NT2/D1 (cell line): Measurements from ENCODE around the gene CAAP1.

Source experiments
- DNase-seq: peaks from one replicate; pipeline ENCODE4 v3.0.0-alpha.2; 2011; ENCODE audit warnings: low read depth, low spot score
- H3K27me3 ChIP-seq: 2 replicates; pipeline ENCODE4 v1.6.0; 2011; ENCODE audit warnings: mild to moderate bottlenecking; ENCODE audit not compliant: insufficient read length, insufficient read depth
- H3K36me3 ChIP-seq: 2 replicates; pipeline ENCODE4 v1.6.1; 2011; ENCODE audit warnings: mild to moderate bottlenecking, low read length, mixed read lengths; ENCODE audit not compliant: insufficient read depth, insufficient read length
- H3K4me1 ChIP-seq: 2 replicates; pipeline ENCODE4 v1.5.1; 2011; ENCODE audit not compliant: insufficient read depth, insufficient read length
- H3K4me3 ChIP-seq: 2 replicates; pipeline ENCODE4 v1.5.1; 2011; ENCODE audit warnings: low read depth; ENCODE audit not compliant: insufficient read length
- H3K9ac ChIP-seq: 2 replicates; pipeline ENCODE4 v1.6.0; 2011; ENCODE audit warnings: low read depth; ENCODE audit not compliant: insufficient read length
- H3K9me3 ChIP-seq: 2 replicates; pipeline ENCODE4 v1.5.1; 2011; ENCODE audit warnings: mild to moderate bottlenecking, low read length; ENCODE audit not compliant: insufficient read depth
- SUZ12 ChIP-seq: IDR thresholded peaks from 2 replicates; pipeline ENCODE4 v1.6.1; 2011; ENCODE audit not compliant: insufficient read length, insufficient read depth; ENCODE audit errors: extremely low read depth
- YY1 ChIP-seq: IDR thresholded peaks from 2 replicates; pipeline ENCODE4 v1.6.1; 2011; ENCODE audit not compliant: insufficient read length, insufficient read depth
- ZNF274 ChIP-seq: IDR thresholded peaks from 2 replicates; pipeline ENCODE4 v1.6.1; 2011; ENCODE audit warnings: mild to moderate bottlenecking, low read depth, low read length

CAAP1 gene

DNA sequence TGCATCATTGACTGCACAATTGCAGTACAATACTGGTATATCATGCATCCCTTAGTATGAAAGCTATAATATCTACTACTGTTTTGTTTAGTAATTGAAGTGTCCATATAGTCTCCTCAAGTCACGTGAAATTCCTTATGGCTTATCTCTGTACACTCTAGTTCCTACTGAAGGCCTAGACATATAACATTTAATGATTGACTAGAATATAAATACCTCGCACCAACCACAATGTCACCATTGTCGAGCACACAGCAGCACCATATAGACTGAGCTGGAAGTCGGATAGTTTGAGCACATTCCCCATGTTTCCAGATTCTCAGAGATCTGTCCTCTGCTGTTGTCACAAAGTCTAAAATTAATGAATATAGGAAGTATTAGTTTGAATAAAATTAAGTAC is 33.0 kb upstream of the CAAP1 start:
- no peak for DNase-seq
- no peaks in the 10 kb centered on the region for H3K4me1 ChIP-seq
- H3K36me3 ChIP-seq: peaks cover 90% of the 10 kb centered on the region
- H3K4me3 ChIP-seq: no peak overlapping the region
- H3K9ac ChIP-seq: no peak overlapping the region
- no peaks in the 10 kb centered on the region for H3K9me3 ChIP-seq
- no peak for TF ChIP-seq YY1
- TF ChIP-seq SUZ12: no peak
- no peak for TF ChIP-seq ZNF274
- H3K27me3 ChIP-seq: no peaks in the 10 kb centered on the region

DNA sequence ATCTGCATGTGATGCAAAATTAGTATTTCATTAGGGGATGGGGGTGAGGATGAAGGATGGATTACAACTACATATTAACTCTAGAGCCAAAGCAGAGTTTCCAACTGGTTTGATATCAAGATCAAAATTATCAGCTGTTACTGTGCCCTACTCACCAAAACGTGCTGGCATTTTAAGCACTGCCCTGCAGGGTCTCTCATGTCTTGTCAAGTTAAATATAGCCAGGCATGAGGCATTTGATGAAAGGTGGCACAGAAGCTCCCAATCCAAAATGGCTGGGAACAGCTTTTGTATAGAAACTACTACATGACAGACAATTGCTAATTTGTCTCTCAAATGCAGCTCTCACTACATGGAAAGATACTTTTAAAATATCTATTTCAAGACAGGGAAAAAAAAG is 27.1 kb upstream of the CAAP1 start:
- Histone ChIP-seq H3K4me3 (no peak overlapping the region), H3K27me3 (no peaks in the 10 kb centered on the region), H3K36me3 (peaks cover 96% of the 10 kb centered on the region), H3K4me1 (no peaks in the 10 kb centered on the region), H3K9me3 (no peaks in the 10 kb centered on the region), H3K9ac (no peak overlapping the region)
- TF ChIP-seq SUZ12: no peak
- TF ChIP-seq YY1: no peak
- TF ChIP-seq ZNF274: no peak
- DNase-seq: no peak

DNA sequence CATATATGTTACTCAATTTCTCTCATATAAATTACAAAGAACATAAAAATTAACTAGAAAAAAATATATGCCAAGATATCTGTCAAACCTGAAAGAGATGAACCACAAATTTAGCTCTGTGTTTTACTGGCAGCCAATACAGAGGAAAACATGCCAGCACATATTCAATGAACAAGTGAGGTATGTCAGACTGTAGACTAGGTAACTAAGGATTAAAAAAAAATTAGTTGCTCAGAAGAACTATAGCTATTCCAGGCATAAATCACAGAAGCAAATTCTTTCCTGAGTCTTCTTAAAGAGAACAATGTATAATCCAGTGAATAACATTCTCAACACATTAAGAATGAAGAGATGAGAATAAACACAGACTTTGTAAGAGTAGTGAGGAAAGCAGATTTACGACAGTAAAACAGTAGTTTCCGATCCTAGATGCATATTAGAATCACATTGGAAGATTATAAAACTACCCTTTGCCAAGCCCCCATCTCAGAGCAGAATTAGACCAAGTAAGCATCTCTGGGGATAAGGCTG is 20.6 kb upstream of the CAAP1 start:
- no peaks in the 10 kb centered on the region for H3K4me1 ChIP-seq
- no peaks in the 10 kb centered on the region for H3K27me3 ChIP-seq
- H3K9me3 ChIP-seq: no peaks in the 10 kb centered on the region
- no peak for DNase-seq
- H3K9ac ChIP-seq: no peak overlapping the region
- H3K4me3 ChIP-seq: no peak overlapping the region
- H3K36me3 ChIP-seq: peaks cover 82% of the 10 kb centered on the region
- no peak for TF ChIP-seq SUZ12
- TF ChIP-seq ZNF274: no peak
- TF ChIP-seq YY1: no peak

DNA sequence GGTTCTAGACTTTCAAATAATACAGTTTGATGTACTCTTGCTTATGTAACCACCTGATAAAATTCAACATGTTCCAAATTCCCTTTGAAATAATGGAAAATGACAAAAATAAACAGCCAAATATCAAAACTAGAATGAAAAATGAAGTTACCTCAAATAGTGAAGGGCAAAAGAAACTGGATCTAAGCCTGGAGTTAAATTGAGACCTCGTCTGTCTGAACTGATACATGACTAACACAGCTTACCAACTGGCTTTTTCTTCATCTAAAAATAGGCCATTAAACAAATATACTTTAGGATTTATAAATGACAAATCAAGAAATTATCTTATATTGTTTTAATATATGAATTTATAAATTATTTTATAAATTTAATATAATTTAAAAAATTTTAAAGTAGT is 12.1 kb upstream of the CAAP1 start:
- Histone ChIP-seq H3K4me3 (no peak overlapping the region), H3K4me1 (no peaks in the 10 kb centered on the region), H3K9me3 (no peaks in the 10 kb centered on the region), H3K9ac (no peak overlapping the region), H3K27me3 (no peaks in the 10 kb centered on the region), H3K36me3 (peaks cover 58% of the 10 kb centered on the region)
- no peak for TF ChIP-seq ZNF274
- TF ChIP-seq YY1: no peak
- no peak for TF ChIP-seq SUZ12
- no peak for DNase-seq

DNA sequence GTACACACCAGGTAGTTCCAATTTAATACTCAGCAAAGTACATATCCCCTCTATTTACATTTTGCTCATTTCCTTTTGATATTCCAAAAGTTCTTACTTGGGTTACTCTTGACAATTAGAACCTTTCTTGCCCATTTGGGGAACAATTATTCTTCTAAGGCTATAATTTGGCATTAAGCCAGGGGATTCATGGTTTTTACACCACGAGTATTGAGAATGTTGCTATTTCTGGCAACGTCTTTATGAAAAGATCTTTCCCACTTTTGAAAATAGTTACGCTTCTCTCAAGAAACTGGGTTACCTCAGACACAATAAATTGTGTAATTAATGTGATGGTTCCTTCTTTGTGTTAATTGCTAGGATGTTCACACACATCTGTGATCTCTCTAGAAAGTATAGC is 11.5 kb upstream of the CAAP1 start:
- H3K36me3 ChIP-seq: peaks cover 52% of the 10 kb centered on the region
- no peak overlapping the region for H3K9ac ChIP-seq
- no peaks in the 10 kb centered on the region for H3K9me3 ChIP-seq
- no peak for DNase-seq
- TF ChIP-seq SUZ12 (no peak), YY1 (no peak), ZNF274 (no peak)
- no peak overlapping the region for H3K4me3 ChIP-seq
- no peaks in the 10 kb centered on the region for H3K27me3 ChIP-seq
- H3K4me1 ChIP-seq: no peaks in the 10 kb centered on the region

DNA sequence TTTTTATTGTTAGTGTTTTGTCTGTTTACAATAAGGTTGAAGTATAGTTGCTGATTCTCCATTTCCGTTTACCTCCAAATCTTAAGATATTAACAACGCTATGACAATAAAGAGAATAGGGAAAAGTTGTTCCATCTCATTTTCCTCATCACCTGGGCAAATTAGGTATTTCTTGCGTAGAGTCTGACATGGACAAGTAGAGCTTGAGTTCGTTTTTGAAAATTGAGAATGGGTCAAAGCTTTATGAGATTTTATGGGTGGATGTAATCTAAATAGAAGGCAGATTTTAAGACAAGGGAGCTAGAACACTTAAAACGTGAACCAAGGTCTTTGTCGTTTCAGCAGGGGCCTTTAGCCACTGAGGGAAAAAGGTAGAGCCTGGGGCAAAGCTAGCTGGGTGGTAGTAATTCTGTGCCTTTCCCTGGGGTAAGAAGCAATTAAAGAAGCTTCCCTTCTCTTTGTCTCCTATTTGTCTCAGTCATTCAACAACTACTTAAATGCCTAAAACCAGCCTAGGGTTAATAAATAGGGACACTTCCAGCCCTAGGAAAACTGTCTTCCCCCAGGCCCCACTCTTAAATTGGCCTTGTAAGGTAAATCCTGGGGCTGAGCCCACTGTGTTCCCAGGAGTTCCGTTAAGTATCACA is 551 bp upstream of the CAAP1 start:
- DNase-seq: no peak
- TF ChIP-seq ZNF274 (no peak), SUZ12 (no peak), YY1 (no peak)
- peak overlapping the region; percentile 94 for H3K4me3 ChIP-seq
- peak overlapping the region; percentile 89 for H3K9ac ChIP-seq
- H3K36me3 ChIP-seq: no peaks in the 10 kb centered on the region
- H3K27me3 ChIP-seq: no peaks in the 10 kb centered on the region
- no peaks in the 10 kb centered on the region for H3K4me1 ChIP-seq
- H3K9me3 ChIP-seq: peaks cover 11% of the 10 kb centered on the region; the same call in 1 of the 2 replicates

DNA sequence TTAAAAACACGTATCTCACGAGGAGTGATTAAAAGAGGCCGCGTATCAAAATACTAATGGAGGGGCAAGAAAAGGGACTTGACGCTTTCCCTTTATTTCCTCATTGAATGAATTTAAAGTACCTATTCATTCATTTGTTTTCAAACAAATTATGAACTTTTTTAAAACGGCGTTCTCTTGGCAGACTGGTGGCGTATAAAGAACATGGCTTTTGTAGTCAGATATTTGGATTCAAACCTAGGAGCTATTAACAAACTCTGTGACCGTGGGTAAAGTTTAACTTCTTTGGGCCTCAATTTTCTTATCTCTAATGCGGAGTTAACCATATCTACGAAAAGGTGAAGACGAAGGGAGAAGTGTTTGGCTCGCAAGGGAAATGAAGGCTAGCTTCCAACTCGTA is 876 bp downstream of the CAAP1 start:
- DNase-seq: no peak
- H3K9ac ChIP-seq: peak overlapping the region; percentile 89
- peak overlapping the region; percentile 94 for H3K4me3 ChIP-seq
- peaks cover 9% of the 10 kb centered on the region for H3K36me3 ChIP-seq
- no peaks in the 10 kb centered on the region for H3K4me1 ChIP-seq
- TF ChIP-seq SUZ12 (no peak), ZNF274 (no peak), YY1 (no peak)
- H3K9me3 ChIP-seq: peaks cover 11% of the 10 kb centered on the region; the same call in 1 of the 2 replicates
- no peaks in the 10 kb centered on the region for H3K27me3 ChIP-seq

DNA sequence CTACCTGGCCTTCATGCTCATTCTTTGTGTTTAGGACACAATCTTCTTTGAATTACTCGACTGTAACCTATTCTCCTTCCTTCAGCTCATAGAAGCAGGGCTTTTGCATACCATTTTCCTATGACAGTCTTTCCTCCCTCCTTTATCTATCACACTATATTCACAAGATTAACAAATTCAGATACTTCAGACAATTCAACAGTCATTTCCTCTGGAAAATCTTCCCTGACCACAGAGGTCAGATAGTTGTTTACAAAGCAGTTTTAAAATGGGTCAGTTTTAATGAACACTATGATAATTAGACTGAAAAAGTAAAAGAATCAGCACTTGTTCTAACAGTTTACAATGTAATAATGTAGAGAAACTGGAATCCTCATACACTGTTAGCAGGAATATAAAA is 4.3 kb downstream of the CAAP1 start:
- Histone ChIP-seq H3K27me3 (no peaks in the 10 kb centered on the region), H3K36me3 (peaks cover 42% of the 10 kb centered on the region), H3K4me3 (no peak overlapping the region), H3K9ac (no peak overlapping the region), H3K4me1 (no peaks in the 10 kb centered on the region), H3K9me3 (peaks cover 13% of the 10 kb centered on the region; the same call in 1 of the 2 replicates)
- TF ChIP-seq SUZ12 (no peak), ZNF274 (no peak), YY1 (no peak)
- DNase-seq: no peak
